Uterus (tissue), 4 donors: Measurements from ENCODE around the gene GZMA. TPM values are rescaled to one million over a fixed set of nuclear protein-coding genes. Genes with fewer than 3 reads are reported as not detected.
"Not testable (repeated sequence)": the region's sequence is repeated elsewhere in the genome, so short reads cannot be mapped to it uniquely, and the experiment has no call there.

Experiments used
- DNase-seq, 2 donors: peaks; one replicate each; pipeline ENCODE4 v3.0.0-alpha.2; 2019 to 2020
- H3K27ac ChIP-seq, 2 donors: fragments of 200-600 bp; sonication (generic); 1 replicate in 1 of 2; 2 replicates in 1 of 2; pipeline ENCODE4 v1.5.1; 2016 to 2018
- H3K27me3 ChIP-seq, 2 donors: fragments of 200-600 bp; sonication (generic); one replicate each; pipeline ENCODE4 v1.5.1; 2018 to 2019; ENCODE audit warnings: control low read depth in 1 of 2
- H3K36me3 ChIP-seq, 2 donors: fragments of 200-600 bp; sonication (generic); one replicate each; pipeline ENCODE4 v1.5.1; 2019; ENCODE audit warnings: control low read depth in 1 of 2
- H3K4me1 ChIP-seq, 2 donors: fragments of 200-600 bp; sonication (generic); one replicate each; pipeline ENCODE4 v1.5.1; 2018 to 2019; ENCODE audit warnings: control low read depth in 1 of 2
- H3K4me3 ChIP-seq, 2 donors: fragments of 200-600 bp; sonication (generic); 1 replicate in 1 of 2; 2 replicates in 1 of 2; pipeline ENCODE4 v1.5.1; 2018 to 2019; ENCODE audit warnings: mild to moderate bottlenecking in 1 of 2
- H3K9me3 ChIP-seq, 2 donors: fragments of 200-600 bp; sonication (generic); one replicate each; pipeline ENCODE4 v1.5.1; 2019; ENCODE audit warnings: control low read depth in 1 of 2
- POLR2A ChIP-seq, 2 donors: fragments of 450-650 bp; IDR thresholded peaks; one replicate each; pipeline ENCODE4 v1.6.1; 2016; ENCODE audit warnings: antibody characterized with exemption in 2 of 2, mild to moderate bottlenecking in 1 of 2, moderate library complexity in 1 of 2
- intact Hi-C: fragments of 100-400 bp; cut with DNase I; formaldehyde crosslinking; loops from one replicate; pipeline ENCODE4 v1.15.1; 2023; ENCODE audit warnings: low total_unique reads
- total RNA-seq, 4 donors: library from RNA; depleted of rRNA in 3 of 4; stranded (reverse); fragments of >200 nt in 3 of 4; gene quantifications; one replicate each; pipeline versions ENCODE4 v1.1.0 to v1.2.4, GENCODE V29; 2014 to 2023
- TF ChIP-seq, protein P1 (sequence below), 4 experiments: fragments of 200-600 bp in 2 of 4; fragments of 450-650 bp in 2 of 4; sonication (generic) in 2 of 4; IDR thresholded peaks; one replicate each; pipeline ENCODE4 v1.5.1; 2016 to 2019; ENCODE audit warnings: antibody characterized with exemption in 4 of 4, mild to moderate bottlenecking in 2 of 4, moderate library complexity in 1 of 4
- donor health status: DM: yes; HTN: yes; CAD: no.

GZMA gene
- total RNA-seq, 4 donors from 2014 or later: 0.51 to 1.7 (median 1.4) TPM; not detected in 1

DNA sequence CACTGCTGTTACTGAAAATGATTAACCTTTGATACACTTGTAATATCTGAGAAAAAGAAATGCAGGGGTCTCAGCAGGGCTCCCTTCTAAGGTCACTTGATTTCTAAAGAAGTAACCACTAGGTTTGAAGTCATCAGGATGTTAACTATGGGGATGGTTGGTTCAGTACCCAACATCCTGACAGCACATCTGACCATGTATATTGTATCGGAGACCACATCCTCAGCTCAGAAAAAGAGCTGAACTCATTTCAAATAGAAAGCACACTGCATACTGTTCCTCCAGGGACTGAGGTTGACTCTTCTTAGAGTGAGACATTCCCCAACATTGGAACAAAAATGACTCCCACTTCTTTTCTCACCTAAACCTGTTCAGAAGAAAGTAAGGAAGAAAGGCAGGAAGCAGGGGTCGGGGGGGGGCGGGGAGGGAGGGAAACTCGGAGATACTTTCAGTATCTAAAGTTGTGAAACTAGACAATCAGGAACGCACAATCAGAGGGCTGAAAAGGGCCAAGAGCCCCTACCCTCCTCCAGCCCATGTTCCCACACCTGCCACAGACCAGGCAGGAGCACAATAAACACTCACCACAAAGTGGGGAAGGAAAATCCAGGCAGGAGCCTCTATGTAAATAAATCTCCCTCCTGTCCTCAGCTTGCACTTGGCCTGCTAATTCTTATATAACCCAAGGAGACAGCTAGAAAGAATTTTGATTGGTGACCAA, 730 bp upstream of the GZMA start:
- H3K4me1 ChIP-seq: no peaks in the 10 kb centered on the region
- TF ChIP-seq, protein P1, sequence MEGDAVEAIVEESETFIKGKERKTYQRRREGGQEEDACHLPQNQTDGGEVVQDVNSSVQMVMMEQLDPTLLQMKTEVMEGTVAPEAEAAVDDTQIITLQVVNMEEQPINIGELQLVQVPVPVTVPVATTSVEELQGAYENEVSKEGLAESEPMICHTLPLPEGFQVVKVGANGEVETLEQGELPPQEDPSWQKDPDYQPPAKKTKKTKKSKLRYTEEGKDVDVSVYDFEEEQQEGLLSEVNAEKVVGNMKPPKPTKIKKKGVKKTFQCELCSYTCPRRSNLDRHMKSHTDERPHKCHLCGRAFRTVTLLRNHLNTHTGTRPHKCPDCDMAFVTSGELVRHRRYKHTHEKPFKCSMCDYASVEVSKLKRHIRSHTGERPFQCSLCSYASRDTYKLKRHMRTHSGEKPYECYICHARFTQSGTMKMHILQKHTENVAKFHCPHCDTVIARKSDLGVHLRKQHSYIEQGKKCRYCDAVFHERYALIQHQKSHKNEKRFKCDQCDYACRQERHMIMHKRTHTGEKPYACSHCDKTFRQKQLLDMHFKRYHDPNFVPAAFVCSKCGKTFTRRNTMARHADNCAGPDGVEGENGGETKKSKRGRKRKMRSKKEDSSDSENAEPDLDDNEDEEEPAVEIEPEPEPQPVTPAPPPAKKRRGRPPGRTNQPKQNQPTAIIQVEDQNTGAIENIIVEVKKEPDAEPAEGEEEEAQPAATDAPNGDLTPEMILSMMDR (IDR thresholded peaks at IDR 0.05): no peak
- no peak for TF ChIP-seq POLR2A (IDR thresholded peaks at IDR 0.05)
- H3K4me3 ChIP-seq: no peak overlapping the region
- no peaks in the 10 kb centered on the region for H3K9me3 ChIP-seq
- intact Hi-C loops: no loop called here
- no peak for DNase-seq
- no peaks in the 10 kb centered on the region for H3K36me3 ChIP-seq
- H3K27me3 ChIP-seq: no peaks in the 10 kb centered on the region
- H3K27ac ChIP-seq: no peak overlapping the region

DNA sequence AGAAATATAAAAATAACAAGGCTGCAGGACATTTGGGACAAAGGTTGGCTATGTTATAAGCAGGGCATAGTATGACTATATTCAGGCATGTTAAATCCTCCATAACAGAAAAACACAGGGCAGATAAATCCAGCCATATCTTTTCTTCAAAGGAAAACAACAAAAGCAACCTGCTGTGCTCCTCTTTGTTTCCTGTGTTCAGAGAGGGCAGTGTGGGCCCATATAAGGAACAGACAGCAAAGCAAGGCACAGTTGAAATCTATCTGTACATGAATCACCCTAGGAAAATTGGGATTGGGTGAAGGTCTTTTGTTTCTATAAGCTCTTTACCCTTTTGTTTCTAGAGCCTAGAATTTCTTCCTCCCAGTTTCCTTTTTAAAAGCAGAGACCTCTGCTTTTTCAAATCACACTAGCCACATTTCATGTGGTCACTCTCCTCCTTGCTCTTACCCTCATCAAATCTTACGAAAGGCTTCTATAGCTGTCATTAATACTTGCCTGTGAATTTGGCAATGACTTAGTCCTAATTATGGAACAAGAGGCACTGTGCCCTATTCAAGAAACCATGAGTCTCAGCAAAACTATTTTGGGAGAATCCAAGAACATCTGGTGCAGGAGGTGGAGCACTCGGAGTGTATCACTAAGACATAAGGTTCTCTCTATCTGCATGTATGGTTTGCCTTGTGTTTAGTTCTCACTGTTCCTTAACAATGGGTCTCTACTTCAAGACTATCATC, 1.8 kb downstream of the GZMA start:
- H3K36me3 ChIP-seq: no peaks in the 10 kb centered on the region
- DNase-seq: no peak

DNA sequence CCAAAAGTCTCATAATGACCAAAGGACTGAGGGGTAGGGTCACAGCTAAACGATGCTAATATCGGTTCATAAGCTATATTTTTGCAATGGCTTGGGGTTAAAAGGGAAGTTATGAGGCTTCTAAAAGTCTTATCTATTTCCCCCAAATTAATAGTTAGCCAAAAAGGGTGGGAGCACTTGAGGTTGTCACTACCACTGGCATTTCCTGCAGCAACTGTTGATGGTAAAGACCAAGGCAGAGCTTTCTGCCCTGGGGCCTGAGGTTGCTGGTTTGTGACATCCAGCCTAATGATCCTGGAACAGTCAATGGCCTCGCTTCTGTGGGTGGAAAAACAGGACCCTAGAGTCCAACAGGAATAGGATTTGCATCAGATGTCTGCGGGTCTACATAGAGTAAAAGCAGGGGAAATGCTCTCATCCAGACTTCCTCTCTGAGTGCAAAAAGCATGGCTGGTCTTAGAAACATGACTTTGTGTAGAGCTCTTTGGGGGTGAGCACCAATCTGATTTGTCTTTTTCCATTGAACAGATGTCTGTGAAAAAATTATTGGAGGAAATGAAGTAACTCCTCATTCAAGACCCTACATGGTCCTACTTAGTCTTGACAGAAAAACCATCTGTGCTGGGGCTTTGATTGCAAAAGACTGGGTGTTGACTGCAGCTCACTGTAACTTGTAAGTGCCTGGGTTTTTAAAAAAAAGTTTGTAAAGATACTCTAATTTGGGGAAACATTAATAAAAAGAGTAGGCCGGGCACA, 2.7 kb downstream of the GZMA start:
- no peaks in the 10 kb centered on the region for H3K27me3 ChIP-seq
- no peaks in the 10 kb centered on the region for H3K9me3 ChIP-seq
- no peaks in the 10 kb centered on the region for H3K36me3 ChIP-seq
- no peak for DNase-seq
- no peak overlapping the region for H3K4me3 ChIP-seq
- H3K27ac ChIP-seq: no peak overlapping the region
- intact Hi-C loops: no loop called here
- H3K4me1 ChIP-seq: no peaks in the 10 kb centered on the region
- TF ChIP-seq POLR2A (IDR thresholded peaks at IDR 0.05): no peak
- TF ChIP-seq, protein P1 (IDR thresholded peaks at IDR 0.05): no peak

More for the DNA sequence above, 1.8 kb downstream of the GZMA start:
- Histone ChIP-seq H3K27me3 (no peaks in the 10 kb centered on the region), H3K4me1 (no peaks in the 10 kb centered on the region), H3K4me3 (no peak overlapping the region), H3K9me3 (no peaks in the 10 kb centered on the region), H3K27ac (no peak overlapping the region)
- intact Hi-C loops: no loop called here
- TF ChIP-seq, protein P1 (IDR thresholded peaks at IDR 0.05): no peak
- TF ChIP-seq POLR2A (IDR thresholded peaks at IDR 0.05): no peak

DNA sequence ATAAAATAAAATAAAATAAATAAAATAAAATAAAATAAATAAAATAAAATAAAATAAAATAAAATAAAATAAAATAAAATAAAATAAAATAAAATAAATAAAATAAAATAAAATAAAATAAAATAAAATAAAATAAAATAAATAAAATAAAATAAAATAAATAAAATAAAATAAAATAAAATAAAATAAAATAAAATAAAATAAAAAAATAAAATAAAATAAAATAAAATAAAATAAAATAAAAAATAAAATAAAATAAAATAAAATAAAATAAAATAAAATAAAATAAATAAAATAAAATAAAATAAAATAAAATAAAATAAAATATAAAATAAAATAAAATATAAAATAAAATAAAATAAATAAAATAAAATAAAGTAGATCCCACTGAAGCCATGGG, 3.5 kb downstream of the GZMA start:
- H3K9me3 ChIP-seq: not testable (repeated sequence)

DNA sequence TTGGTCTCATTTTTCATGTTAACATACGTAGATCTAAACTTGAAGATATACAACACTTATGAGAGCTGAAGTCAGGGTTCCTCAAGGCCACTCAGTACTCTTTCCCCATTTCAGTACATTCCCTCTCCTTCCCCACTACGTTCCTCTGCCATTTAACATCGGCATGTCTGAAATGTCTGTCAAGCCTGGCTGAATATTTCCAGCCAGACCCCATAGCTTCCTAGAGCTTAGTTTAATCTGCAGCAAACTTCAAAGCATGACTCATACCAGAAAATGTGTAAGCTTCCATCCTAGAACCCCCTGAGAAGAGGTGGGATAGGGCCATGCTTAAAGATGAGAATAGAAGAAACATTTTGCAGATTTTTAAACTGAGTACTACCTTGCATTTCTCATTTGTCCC, 6.2 kb downstream of the GZMA start:
- Histone ChIP-seq H3K27ac (no peak overlapping the region), H3K4me1 (no peaks in the 10 kb centered on the region), H3K4me3 (no peak overlapping the region), H3K9me3 (no peaks in the 10 kb centered on the region), H3K36me3 (no peaks in the 10 kb centered on the region), H3K27me3 (no peaks in the 10 kb centered on the region)
- intact Hi-C loops: no loop called here
- no peak for DNase-seq
- TF ChIP-seq, protein P1 (IDR thresholded peaks at IDR 0.05): no peak
- TF ChIP-seq POLR2A (IDR thresholded peaks at IDR 0.05): no peak

More for the DNA sequence above, 3.5 kb downstream of the GZMA start:
- H3K27me3 ChIP-seq, H3K4me1 ChIP-seq, H3K36me3 ChIP-seq, H3K27ac ChIP-seq, DNase-seq, H3K4me3 ChIP-seq, intact Hi-C loops: not testable (repeated sequence)
